ENCODE data around the gene ZBED4. TPM values are rescaled to one million over a fixed set of nuclear protein-coding genes. Genes with fewer than 3 reads are reported as not detected.
A peak's percentile ranks its signal among the peaks of the same experiment; 100 is the strongest.

ZBED4 gene
- total and polyA plus RNA-seq, 2 of the 13 experiments (the other 11 are each of a cell fraction or from before 2014, with no cell fraction given) = 5.4 to 9.6 TPM

DNA sequence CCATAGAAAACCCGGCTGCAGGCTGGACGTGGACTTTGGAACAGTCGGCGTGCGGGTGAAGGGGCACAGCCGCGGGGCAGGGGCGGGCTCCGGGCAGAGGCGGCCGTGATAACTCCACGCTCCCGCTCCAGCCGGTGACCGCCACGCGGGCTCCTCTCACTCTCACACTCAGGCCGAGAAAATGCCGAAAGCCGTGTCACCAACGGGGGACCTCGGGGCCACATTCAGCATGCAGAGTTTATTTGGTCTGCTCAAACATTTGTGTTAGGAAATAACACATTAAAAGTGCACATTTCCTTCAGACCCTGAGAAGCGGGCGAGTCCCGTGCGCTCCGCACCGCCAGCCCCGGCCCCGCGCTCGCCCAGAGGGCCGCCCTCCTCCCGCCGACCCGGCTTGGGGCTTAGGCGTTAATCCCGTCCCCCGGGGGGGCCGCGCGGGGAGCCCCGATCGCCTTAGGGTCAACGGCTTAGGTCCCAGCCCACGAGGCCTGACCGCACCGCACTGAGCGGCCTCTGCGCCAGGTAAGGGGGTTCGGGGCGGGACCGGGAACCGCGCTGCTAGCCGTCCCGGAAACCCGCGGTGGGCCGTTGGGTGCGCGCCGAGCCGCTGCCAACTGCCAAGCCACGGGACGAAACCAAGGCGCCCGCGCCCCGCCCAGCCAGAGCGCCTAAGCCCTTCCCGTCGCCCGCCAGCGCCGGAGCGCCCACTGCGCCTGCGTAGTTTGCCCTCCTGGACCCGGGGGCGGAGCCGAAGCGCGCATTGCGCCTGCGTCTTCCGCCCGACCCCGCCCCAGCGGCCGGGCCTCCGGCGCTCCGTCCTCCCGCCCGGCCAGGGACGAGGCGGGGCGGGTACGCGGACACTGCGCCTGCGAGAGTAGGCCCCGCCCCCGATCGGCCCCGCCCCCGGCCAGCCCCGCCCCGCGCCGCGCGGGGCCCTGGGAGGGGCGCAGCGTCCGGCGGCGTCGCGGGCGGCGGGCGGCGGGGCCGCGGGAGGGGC, at the start of gene ZBED4 (continued):
- TF ChIP-seq, protein P1, sequence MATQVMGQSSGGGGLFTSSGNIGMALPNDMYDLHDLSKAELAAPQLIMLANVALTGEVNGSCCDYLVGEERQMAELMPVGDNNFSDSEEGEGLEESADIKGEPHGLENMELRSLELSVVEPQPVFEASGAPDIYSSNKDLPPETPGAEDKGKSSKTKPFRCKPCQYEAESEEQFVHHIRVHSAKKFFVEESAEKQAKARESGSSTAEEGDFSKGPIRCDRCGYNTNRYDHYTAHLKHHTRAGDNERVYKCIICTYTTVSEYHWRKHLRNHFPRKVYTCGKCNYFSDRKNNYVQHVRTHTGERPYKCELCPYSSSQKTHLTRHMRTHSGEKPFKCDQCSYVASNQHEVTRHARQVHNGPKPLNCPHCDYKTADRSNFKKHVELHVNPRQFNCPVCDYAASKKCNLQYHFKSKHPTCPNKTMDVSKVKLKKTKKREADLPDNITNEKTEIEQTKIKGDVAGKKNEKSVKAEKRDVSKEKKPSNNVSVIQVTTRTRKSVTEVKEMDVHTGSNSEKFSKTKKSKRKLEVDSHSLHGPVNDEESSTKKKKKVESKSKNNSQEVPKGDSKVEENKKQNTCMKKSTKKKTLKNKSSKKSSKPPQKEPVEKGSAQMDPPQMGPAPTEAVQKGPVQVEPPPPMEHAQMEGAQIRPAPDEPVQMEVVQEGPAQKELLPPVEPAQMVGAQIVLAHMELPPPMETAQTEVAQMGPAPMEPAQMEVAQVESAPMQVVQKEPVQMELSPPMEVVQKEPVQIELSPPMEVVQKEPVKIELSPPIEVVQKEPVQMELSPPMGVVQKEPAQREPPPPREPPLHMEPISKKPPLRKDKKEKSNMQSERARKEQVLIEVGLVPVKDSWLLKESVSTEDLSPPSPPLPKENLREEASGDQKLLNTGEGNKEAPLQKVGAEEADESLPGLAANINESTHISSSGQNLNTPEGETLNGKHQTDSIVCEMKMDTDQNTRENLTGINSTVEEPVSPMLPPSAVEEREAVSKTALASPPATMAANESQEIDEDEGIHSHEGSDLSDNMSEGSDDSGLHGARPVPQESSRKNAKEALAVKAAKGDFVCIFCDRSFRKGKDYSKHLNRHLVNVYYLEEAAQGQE (IDR thresholded peaks at IDR 0.05; ENCODE audit: borderline replicate concordance in 1 of 2, low read depth in 1 of 2, low read length in 2 of 2) = no peak
- peak; percentile 82 for TF ChIP-seq RBM39 (IDR thresholded peaks at IDR 0.05; ENCODE audit: low read depth, low read length, poor library complexity, severe bottlenecking)
- TF ChIP-seq, protein P2, sequence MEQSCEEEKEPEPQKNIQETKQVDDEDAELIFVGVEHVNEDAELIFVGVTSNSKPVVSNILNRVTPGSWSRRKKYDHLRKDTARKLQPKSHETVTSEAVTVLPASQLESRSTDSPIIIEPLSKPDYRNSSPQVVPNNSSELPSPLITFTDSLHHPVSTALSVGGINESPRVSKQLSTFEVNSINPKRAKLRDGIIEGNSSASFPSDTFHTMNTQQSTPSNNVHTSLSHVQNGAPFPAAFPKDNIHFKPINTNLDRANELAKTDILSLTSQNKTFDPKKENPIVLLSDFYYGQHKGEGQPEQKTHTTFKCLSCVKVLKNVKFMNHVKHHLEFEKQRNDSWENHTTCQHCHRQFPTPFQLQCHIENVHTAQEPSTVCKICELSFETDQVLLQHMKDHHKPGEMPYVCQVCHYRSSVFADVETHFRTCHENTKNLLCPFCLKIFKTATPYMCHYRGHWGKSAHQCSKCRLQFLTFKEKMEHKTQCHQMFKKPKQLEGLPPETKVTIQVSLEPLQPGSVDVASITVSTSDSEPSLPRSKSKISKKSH (CRISPR knock-in tag; IDR thresholded peaks at IDR 0.05; ENCODE audit: borderline replicate concordance) = peak; percentile 84
- peak; percentile 81 for TF ChIP-seq ZNF883 (CRISPR knock-in tag; IDR thresholded peaks at IDR 0.05; ENCODE audit: not compliant biosample characterization)
- TF ChIP-seq ZNF678 (CRISPR knock-in tag; IDR thresholded peaks at IDR 0.05) = peak; percentile 56; the same call in 1 of the 2 replicates
- TF ChIP-seq HNRNPH1 (optimal IDR thresholded peaks at IDR 0.05; ENCODE audit: low read depth, low read length) = no peak
- peak; percentile 94 for TF ChIP-seq NRL (CRISPR knock-in tag; IDR thresholded peaks at IDR 0.05; ENCODE audit: borderline replicate concordance)
- peak; percentile 90 for TF ChIP-seq KDM2A (CRISPR knock-in tag; IDR thresholded peaks at IDR 0.05; ENCODE audit: borderline replicate concordance, low read depth)
- TF ChIP-seq RBM22 (optimal IDR thresholded peaks at IDR 0.05; ENCODE audit: low read length) = no peak
- peak; percentile 47 for TF ChIP-seq IKZF4 (CRISPR knock-in tag; IDR thresholded peaks at IDR 0.05; ENCODE audit: borderline replicate concordance, low read depth, not compliant biosample characterization)
- TF ChIP-seq HDAC1 (CRISPR knock-in tag; IDR thresholded peaks at IDR 0.05) = peak; percentile 92
- TF ChIP-seq, protein P3, sequence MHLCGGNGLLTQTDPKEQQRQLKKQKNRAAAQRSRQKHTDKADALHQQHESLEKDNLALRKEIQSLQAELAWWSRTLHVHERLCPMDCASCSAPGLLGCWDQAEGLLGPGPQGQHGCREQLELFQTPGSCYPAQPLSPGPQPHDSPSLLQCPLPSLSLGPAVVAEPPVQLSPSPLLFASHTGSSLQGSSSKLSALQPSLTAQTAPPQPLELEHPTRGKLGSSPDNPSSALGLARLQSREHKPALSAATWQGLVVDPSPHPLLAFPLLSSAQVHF (CRISPR knock-in tag; IDR thresholded peaks at IDR 0.05) = no peak
- TF ChIP-seq, protein P4, sequence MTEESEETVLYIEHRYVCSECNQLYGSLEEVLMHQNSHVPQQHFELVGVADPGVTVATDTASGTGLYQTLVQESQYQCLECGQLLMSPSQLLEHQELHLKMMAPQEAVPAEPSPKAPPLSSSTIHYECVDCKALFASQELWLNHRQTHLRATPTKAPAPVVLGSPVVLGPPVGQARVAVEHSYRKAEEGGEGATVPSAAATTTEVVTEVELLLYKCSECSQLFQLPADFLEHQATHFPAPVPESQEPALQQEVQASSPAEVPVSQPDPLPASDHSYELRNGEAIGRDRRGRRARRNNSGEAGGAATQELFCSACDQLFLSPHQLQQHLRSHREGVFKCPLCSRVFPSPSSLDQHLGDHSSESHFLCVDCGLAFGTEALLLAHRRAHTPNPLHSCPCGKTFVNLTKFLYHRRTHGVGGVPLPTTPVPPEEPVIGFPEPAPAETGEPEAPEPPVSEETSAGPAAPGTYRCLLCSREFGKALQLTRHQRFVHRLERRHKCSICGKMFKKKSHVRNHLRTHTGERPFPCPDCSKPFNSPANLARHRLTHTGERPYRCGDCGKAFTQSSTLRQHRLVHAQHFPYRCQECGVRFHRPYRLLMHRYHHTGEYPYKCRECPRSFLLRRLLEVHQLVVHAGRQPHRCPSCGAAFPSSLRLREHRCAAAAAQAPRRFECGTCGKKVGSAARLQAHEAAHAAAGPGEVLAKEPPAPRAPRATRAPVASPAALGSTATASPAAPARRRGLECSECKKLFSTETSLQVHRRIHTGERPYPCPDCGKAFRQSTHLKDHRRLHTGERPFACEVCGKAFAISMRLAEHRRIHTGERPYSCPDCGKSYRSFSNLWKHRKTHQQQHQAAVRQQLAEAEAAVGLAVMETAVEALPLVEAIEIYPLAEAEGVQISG (CRISPR knock-in tag; IDR thresholded peaks at IDR 0.05) = no peak; the same call in 1 of the 2 replicates
- peak; percentile 72; the same call in 1 of the 2 replicates for TF ChIP-seq ZBTB38 (CRISPR knock-in tag; IDR thresholded peaks at IDR 0.05)
- TF ChIP-seq, protein P5, sequence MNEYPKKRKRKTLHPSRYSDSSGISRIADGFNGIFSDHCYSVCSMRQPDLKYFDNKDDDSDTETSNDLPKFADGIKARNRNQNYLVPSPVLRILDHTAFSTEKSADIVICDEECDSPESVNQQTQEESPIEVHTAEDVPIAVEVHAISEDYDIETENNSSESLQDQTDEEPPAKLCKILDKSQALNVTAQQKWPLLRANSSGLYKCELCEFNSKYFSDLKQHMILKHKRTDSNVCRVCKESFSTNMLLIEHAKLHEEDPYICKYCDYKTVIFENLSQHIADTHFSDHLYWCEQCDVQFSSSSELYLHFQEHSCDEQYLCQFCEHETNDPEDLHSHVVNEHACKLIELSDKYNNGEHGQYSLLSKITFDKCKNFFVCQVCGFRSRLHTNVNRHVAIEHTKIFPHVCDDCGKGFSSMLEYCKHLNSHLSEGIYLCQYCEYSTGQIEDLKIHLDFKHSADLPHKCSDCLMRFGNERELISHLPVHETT (CRISPR knock-in tag; conservative IDR thresholded peaks at IDR 0.05) = 0 out of 2 replicates have a peak, but pooled peaks have one; percentile 56
- TF ChIP-seq AKAP8 (CRISPR knock-in tag; IDR thresholded peaks at IDR 0.05) = peak; percentile 83

Measured in HepG2 (cell line).